OCI-LY7 (cell line): Measurements from ENCODE around the gene TKFC. TPM values are rescaled to one million over a fixed set of nuclear protein-coding genes. Genes with fewer than 3 reads are reported as not detected.

Experiments
- BruUV-seq: library from RNA; stranded (reverse); fragments of 400-500 nt; replicated peaks from 2 replicates; lab custom pipeline; 2021; lab: Mats Ljungman, UMichigan
- CTCF ChIA-PET: fragments of 300-600 bp; sonication (Branson Sonifier 250); formaldehyde crosslinking; loops from one replicate; lab custom pipeline; 2022; ENCODE audit warnings: antibody characterized with exemption; ENCODE audit not compliant: unreplicated experiment; lab: Charles Lee
- POLR2A ChIA-PET: fragments of 300-600 bp; sonication (Branson Sonifier 250); formaldehyde crosslinking; loops from one replicate; lab custom pipeline; 2022; ENCODE audit warnings: antibody characterized with exemption; lab: Charles Lee
- DNase-seq: peaks from one replicate; pipeline ENCODE4 v3.0.0-alpha.2; 2015; ENCODE audit warnings: low spot score
- H2AFZ ChIP-seq: fragments of 200-600 bp; sonication (generic), shearing (Covaris generic); 2 replicates; pipeline ENCODE4 v1.6.1; 2014; ENCODE audit warnings: mild to moderate bottlenecking, antibody characterized with exemption, low read length, moderate library complexity
- H3K27ac ChIP-seq: fragments of 200-600 bp; sonication (generic); 2 replicates; pipeline ENCODE4 v1.5.1; 2014; ENCODE audit warnings: mixed run types, low read depth, mild to moderate bottlenecking, moderate library complexity, low read length, inconsistent platforms; ENCODE audit not compliant: poor library complexity, severe bottlenecking
- H3K36me3 ChIP-seq: fragments of 200-600 bp; sonication (generic); 2 replicates; pipeline ENCODE4 v1.6.1; 2014; ENCODE audit warnings: mild to moderate bottlenecking, antibody characterized with exemption, low read length, moderate library complexity, mixed read lengths; ENCODE audit not compliant: insufficient read depth
- H3K4me1 ChIP-seq: fragments of 200-600 bp; sonication (generic); 2 replicates; pipeline ENCODE4 v1.5.1; 2014; ENCODE audit warnings: mild to moderate bottlenecking, low read length; ENCODE audit not compliant: insufficient read depth, poor library complexity, severe bottlenecking
- H3K4me2 ChIP-seq: fragments of 200-600 bp; sonication (generic); 2 replicates; pipeline ENCODE4 v1.6.1; 2014; ENCODE audit warnings: mild to moderate bottlenecking, low read length
- H3K4me3 ChIP-seq: fragments of 200-600 bp; sonication (generic); 2 replicates; pipeline ENCODE4 v1.5.1; 2014; ENCODE audit warnings: mild to moderate bottlenecking, low read depth, low read length; ENCODE audit not compliant: poor library complexity, severe bottlenecking
- H3K79me2 ChIP-seq: fragments of 200-600 bp; sonication (generic); 2 replicates; pipeline ENCODE4 v1.6.1; 2016; ENCODE audit warnings: low read depth, mild to moderate bottlenecking, low read length, moderate library complexity, mixed read lengths; ENCODE audit not compliant: insufficient read depth
- H3K9me2 ChIP-seq: fragments of 200-600 bp; sonication (generic); 2 replicates; pipeline ENCODE4 v1.6.1; 2016; ENCODE audit warnings: mild to moderate bottlenecking, low read length, mixed read lengths; ENCODE audit not compliant: insufficient read depth
- H3K9me3 ChIP-seq: fragments of 200-600 bp; sonication (generic); 2 replicates; pipeline ENCODE4 v1.6.1; 2014; ENCODE audit warnings: mild to moderate bottlenecking, mixed run types, low read length, mixed read lengths
- H4K20me1 ChIP-seq: fragments of 200-600 bp; sonication (generic); 2 replicates; pipeline ENCODE4 v1.6.1; 2014; ENCODE audit warnings: mild to moderate bottlenecking, antibody characterized with exemption, low read length, moderate library complexity, mixed read lengths; ENCODE audit not compliant: insufficient read depth
- EZH2phosphoT487 ChIP-seq: fragments of 200-600 bp; sonication (generic); IDR thresholded peaks from 2 replicates; pipeline ENCODE4 v1.6.1; 2018; ENCODE audit warnings: low read depth, borderline replicate concordance, mild to moderate bottlenecking, mixed run types, antibody characterized with exemption, low read length, moderate library complexity, mixed read lengths
- intact Hi-C: fragments of 100-400 bp; cut with micrococcal nuclease; formaldehyde crosslinking; loops from one replicate; pipeline ENCODE4 v1.10.0; 2022; ENCODE audit not compliant: unreplicated experiment
- total RNA-seq, 2 experiments: library from RNA; depleted of rRNA in 1 of 2; stranded (reverse); fragments of >200 nt in 1 of 2; shearing (Covaris generic) in 1 of 2; gene quantifications; 2 replicates each; pipeline ENCODE4 v1.2.3, GENCODE V29; 2014 to 2022
- TF ChIP-seq, protein P1 (sequence below): fragments of 200-600 bp; sonication (generic); conservative IDR thresholded peaks from 2 replicates; pipeline ENCODE4 v1.5.1; 2014; ENCODE audit warnings: mild to moderate bottlenecking, antibody characterized with exemption, low read length, moderate library complexity, mixed read lengths

TKFC gene
- total RNA-seq, 2 experiments from 2014 or later = 77.8 to 166 TPM

DNA sequence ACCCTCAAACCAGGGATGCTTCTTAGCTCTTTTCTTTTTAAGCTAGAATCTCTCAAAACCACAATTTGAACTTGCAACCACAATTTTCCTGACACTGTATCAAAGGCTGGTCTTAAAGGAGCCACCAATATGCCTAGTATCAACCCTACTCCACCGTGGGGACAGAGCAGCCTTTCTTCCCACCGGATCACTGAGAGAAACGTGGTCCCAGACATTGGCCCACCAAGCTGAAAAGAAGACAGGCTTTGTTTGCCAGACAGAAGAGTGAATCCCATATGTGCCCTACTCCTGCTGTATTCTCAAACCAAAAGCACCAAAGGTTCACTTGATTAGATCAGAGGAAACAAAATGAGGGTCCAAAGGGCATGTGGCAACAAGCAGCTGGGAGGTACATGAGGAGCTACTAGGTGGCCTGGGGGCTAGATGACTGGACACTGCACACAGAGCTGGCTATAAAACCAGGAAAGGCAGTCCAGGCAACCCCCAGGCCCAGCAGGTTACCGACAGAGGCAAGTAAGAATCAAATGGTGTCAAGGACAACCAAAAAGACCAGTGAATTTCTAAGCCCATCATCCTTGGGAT lies 34.3 kb upstream of the TKFC start:
- Histone ChIP-seq H3K36me3 (peaks cover 69% of the 10 kb centered on the region), H3K4me2 (no peak overlapping the region), H2AFZ (no peak overlapping the region), H3K27ac (no peak overlapping the region), H4K20me1 (no peaks in the 10 kb centered on the region; the same call in 1 of the 2 replicates), H3K4me3 (no peak overlapping the region), H3K4me1 (peaks cover 18% of the 10 kb centered on the region), H3K79me2 (no peaks in the 10 kb centered on the region), H3K9me3 (no peaks in the 10 kb centered on the region), H3K9me2 (no peaks in the 10 kb centered on the region)
- BruUV-seq = no TSS peak
- POLR2A ChIA-PET = interaction anchor here (1.0 kb wide), 1 partner anchor 37 kb away, joined by 4 read pairs; no protein-coding TSS in a partner anchor
- intact Hi-C loops = no loop called here
- DNase-seq = no peak
- TF ChIP-seq, protein P1, sequence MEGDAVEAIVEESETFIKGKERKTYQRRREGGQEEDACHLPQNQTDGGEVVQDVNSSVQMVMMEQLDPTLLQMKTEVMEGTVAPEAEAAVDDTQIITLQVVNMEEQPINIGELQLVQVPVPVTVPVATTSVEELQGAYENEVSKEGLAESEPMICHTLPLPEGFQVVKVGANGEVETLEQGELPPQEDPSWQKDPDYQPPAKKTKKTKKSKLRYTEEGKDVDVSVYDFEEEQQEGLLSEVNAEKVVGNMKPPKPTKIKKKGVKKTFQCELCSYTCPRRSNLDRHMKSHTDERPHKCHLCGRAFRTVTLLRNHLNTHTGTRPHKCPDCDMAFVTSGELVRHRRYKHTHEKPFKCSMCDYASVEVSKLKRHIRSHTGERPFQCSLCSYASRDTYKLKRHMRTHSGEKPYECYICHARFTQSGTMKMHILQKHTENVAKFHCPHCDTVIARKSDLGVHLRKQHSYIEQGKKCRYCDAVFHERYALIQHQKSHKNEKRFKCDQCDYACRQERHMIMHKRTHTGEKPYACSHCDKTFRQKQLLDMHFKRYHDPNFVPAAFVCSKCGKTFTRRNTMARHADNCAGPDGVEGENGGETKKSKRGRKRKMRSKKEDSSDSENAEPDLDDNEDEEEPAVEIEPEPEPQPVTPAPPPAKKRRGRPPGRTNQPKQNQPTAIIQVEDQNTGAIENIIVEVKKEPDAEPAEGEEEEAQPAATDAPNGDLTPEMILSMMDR = no peak
- TF ChIP-seq EZH2phosphoT487 = no peak
- CTCF ChIA-PET = no interaction called here

DNA sequence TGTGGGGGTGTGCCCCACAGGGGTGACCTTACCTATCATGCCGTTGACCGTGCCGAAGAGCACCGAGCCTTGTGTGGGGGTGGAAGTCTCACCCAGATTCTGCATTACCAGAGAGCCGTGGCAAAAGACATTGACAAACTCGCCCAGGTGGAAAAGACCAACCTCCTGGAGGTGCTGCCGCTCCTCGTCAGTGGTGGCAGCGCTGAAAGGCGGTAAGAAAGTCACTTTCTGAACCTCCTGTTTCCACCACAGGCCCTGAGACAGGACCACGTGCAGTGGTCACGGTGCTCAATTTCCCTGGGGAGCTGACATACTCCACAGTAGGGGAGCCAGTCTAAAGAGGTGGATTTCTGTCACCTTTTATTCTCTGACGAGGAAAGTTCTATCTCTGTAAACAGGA lies 30.5 kb upstream of the TKFC start:
- no peak for TF ChIP-seq EZH2phosphoT487
- Histone ChIP-seq H3K4me2 (no peak overlapping the region), H3K79me2 (no peaks in the 10 kb centered on the region), H3K4me3 (no peak overlapping the region), H3K9me3 (no peaks in the 10 kb centered on the region), H3K9me2 (no peaks in the 10 kb centered on the region), H2AFZ (no peak overlapping the region), H3K4me1 (no peaks in the 10 kb centered on the region), H4K20me1 (no peaks in the 10 kb centered on the region; the same call in 1 of the 2 replicates), H3K36me3 (peaks cover 98% of the 10 kb centered on the region), H3K27ac (no peak overlapping the region)
- CTCF ChIA-PET = no interaction called here
- no TSS peak for BruUV-seq
- DNase-seq = no peak
- POLR2A ChIA-PET = interaction anchor here (0.5 to 0.8 kb wide), 2 partner anchors 10 to 129 kb away, joined by 4 to 6 read pairs; no protein-coding TSS in a partner anchor
- intact Hi-C loops = no loop called here

DNA sequence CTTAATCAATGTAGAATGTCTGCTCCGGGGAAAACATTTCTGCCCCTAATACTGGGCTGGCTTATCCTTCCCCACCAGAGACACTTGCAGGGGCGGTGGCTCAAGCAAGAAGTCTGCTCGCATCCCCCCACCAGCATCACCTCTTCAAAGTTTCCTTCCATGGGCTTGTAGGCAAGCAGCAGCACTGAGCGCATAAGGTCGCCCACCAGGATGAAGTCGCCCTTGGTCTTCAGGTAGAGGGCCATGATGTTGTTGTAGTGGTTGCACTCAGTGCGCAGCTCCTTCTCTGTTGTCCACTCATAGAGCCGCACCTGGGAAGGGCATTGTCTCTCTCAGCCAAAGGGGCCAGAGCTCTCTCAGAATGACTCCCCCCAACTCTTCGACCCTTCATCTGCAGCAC lies 29.3 kb upstream of the TKFC start:
- H3K79me2 ChIP-seq = no peaks in the 10 kb centered on the region
- H3K9me3 ChIP-seq = no peaks in the 10 kb centered on the region
- H3K4me3 ChIP-seq = no peak overlapping the region
- CTCF ChIA-PET = no interaction called here
- no peak overlapping the region for H3K4me2 ChIP-seq
- intact Hi-C loops = no loop called here
- BruUV-seq = no TSS peak
- no peak for TF ChIP-seq EZH2phosphoT487
- TF ChIP-seq, protein P1 = no peak
- no peaks in the 10 kb centered on the region; the same call in 1 of the 2 replicates for H4K20me1 ChIP-seq
- H3K9me2 ChIP-seq = no peaks in the 10 kb centered on the region
- no peak overlapping the region for H3K27ac ChIP-seq
- no peak for DNase-seq
- no peak overlapping the region for H2AFZ ChIP-seq
- POLR2A ChIA-PET = no interaction called here
- no peaks in the 10 kb centered on the region for H3K4me1 ChIP-seq
- H3K36me3 ChIP-seq = peaks cover 98% of the 10 kb centered on the region
